ENCODE results near the gene PEX14. TPM values are rescaled to one million over a fixed set of nuclear protein-coding genes. Genes with fewer than 3 reads are reported as not detected.

The PEX14 gene
- total RNA-seq, 1 donor from 2014 or later = 19.2 TPM

GRCh38 chr1:10674700-10675609 lies 200.2 kb downstream of the PEX14 start:
- no peak overlapping the region for H3K4me3 ChIP-seq (ENCODE audit: low read depth, low read length)
- no peak for DNase-seq (ENCODE audit: low read depth)
- no peak for TF ChIP-seq CTCF (conservative IDR thresholded peaks at IDR 0.05; ENCODE audit: low read depth, low read length)

- H3K4me3 ChIP-seq (ENCODE audit: low read depth, low read length) = no peak overlapping the region
- no peak for DNase-seq (ENCODE audit: low read depth)
- TF ChIP-seq CTCF (conservative IDR thresholded peaks at IDR 0.05; ENCODE audit: low read depth, low read length) = no peak
These were observed 201.1 kb downstream of the PEX14 start for GRCh38 chr1:10675813-10676212.

GRCh38 chr1:10676963-10677362 lies 202.2 kb downstream of the PEX14 start:
- no peak for DNase-seq (ENCODE audit: low read depth)
- TF ChIP-seq CTCF (conservative IDR thresholded peaks at IDR 0.05; ENCODE audit: low read depth, low read length) = no peak
- no peak overlapping the region for H3K4me3 ChIP-seq (ENCODE audit: low read depth, low read length)

- DNase-seq (ENCODE audit: low read depth) = no peak
- H3K4me3 ChIP-seq (ENCODE audit: low read depth, low read length) = no peak overlapping the region
- no peak for TF ChIP-seq CTCF (conservative IDR thresholded peaks at IDR 0.05; ENCODE audit: low read depth, low read length)
These were observed 203.0 kb downstream of the PEX14 start for GRCh38 chr1:10677491-10678391.

- DNase-seq (ENCODE audit: low read depth) = no peak
- no peak for TF ChIP-seq CTCF (conservative IDR thresholded peaks at IDR 0.05; ENCODE audit: low read depth, low read length)
- no peak overlapping the region for H3K4me3 ChIP-seq (ENCODE audit: low read depth, low read length)
These were observed 203.7 kb downstream of the PEX14 start for GRCh38 chr1:10678402-10678801.

GRCh38 chr1:10678852-10679251 lies 204.1 kb downstream of the PEX14 start:
- no peak for DNase-seq (ENCODE audit: low read depth)
- no peak for TF ChIP-seq CTCF (conservative IDR thresholded peaks at IDR 0.05; ENCODE audit: low read depth, low read length)
- no peak overlapping the region for H3K4me3 ChIP-seq (ENCODE audit: low read depth, low read length)

All from epithelial cell of proximal tubule (primary cell).